ENCODE results near the gene LOXHD1.

DNA sequence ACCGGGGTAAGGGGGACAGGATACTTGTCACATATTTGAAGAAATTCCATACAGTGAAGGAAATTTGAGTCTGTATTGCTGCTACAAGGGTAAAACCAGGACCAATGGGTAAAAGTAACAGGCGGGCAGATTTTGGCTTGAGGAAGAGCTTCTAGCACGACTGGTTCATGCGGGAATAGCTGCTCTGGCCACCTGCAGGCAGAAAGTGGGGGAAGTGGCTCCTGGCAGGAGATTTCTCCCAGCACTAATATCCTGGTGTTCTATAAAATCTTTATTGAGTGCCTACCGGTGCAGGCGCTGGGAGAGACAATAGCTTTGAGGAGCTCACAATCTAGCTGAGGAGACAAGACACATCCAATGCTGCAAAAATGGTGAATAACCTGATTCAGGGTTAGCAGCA is 198.5 kb downstream of the LOXHD1 start:
- TF ChIP-seq, protein P1, sequence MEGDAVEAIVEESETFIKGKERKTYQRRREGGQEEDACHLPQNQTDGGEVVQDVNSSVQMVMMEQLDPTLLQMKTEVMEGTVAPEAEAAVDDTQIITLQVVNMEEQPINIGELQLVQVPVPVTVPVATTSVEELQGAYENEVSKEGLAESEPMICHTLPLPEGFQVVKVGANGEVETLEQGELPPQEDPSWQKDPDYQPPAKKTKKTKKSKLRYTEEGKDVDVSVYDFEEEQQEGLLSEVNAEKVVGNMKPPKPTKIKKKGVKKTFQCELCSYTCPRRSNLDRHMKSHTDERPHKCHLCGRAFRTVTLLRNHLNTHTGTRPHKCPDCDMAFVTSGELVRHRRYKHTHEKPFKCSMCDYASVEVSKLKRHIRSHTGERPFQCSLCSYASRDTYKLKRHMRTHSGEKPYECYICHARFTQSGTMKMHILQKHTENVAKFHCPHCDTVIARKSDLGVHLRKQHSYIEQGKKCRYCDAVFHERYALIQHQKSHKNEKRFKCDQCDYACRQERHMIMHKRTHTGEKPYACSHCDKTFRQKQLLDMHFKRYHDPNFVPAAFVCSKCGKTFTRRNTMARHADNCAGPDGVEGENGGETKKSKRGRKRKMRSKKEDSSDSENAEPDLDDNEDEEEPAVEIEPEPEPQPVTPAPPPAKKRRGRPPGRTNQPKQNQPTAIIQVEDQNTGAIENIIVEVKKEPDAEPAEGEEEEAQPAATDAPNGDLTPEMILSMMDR (IDR thresholded peaks at IDR 0.05; ENCODE audit: low read length), result no peak
- no peak for TF ChIP-seq EZH2 (IDR thresholded peaks at IDR 0.05; ENCODE audit: borderline replicate concordance, low read length)
